HCT116 (cell line): ENCODE data around the gene FCHSD2. TPM values are rescaled to one million over a fixed set of nuclear protein-coding genes. Genes with fewer than 3 reads are reported as not detected.

Source experiments
- ATAC-seq: fragments of 200-7000 bp; cut with Tn5 transposase; 2 replicates; pipeline ENCODE4 v1.9.1; 2020; ENCODE audit warnings: mild to moderate bottlenecking, moderate library complexity
- BruUV-seq: library from RNA; stranded (reverse); fragments of 400-500 nt; replicated peaks from 2 replicates; lab custom pipeline; 2021; lab: Mats Ljungman, UMichigan
- CTCF ChIA-PET: fragments of 300-600 bp; sonication (Branson Sonifier 250); formaldehyde crosslinking; loops from one replicate; lab custom pipeline; 2021; ENCODE audit warnings: antibody characterized with exemption; lab: Charles Lee
- POLR2A ChIA-PET: fragments of 300-600, 350-600 bp; sonication (Branson Sonifier 250); formaldehyde crosslinking; loops from one replicate; lab custom pipeline; 2021; ENCODE audit warnings: antibody characterized with exemption; lab: Charles Lee
- RAD21 ChIA-PET, 2 experiments: fragments of 300-600 bp; sonication (Branson Sonifier 250); formaldehyde crosslinking; loops; one replicate each; lab custom pipeline; 2023; ENCODE audit warnings: low total read pairs in 2 of 2; ENCODE audit not compliant: uncharacterized antibody in 2 of 2, unreplicated experiment in 2 of 2, low non-redundant PET in 1 of 2; lab: Charles Lee
- DNase-seq: peaks from one replicate; pipeline ENCODE4 v3.0.0-alpha.2; 2010; ENCODE audit warnings: low read depth, low spot score
- H2AFZ ChIP-seq: fragments of 200-600 bp; shearing (Covaris generic), sonication (generic); 2 replicates; pipeline ENCODE4 v1.6.1; 2017; ENCODE audit warnings: low read depth, mixed run types, mixed read lengths, antibody characterized with exemption, low read length; ENCODE audit not compliant: poor library complexity, severe bottlenecking
- H3K27ac ChIP-seq: 2 replicates; pipeline ENCODE4 v1.5.1; 2012; ENCODE audit warnings: low read depth, low read length
- H3K27me3 ChIP-seq: fragments of 200-600 bp; sonication (generic); 2 replicates; pipeline ENCODE4 v1.6.1; 2016; ENCODE audit warnings: mixed run types, low read length, mixed read lengths; ENCODE audit not compliant: insufficient read depth
- H3K36me3 ChIP-seq, 2 experiments: fragments of 200-500 bp in 1 of 2; fragments of 200-600 bp in 1 of 2; sonication (Bioruptor generic) in 1 of 2; sonication (generic) in 1 of 2; 2 replicates each; pipeline versions ENCODE4 v1.5.1 to v1.6.1; 2014 to 2016; ENCODE audit warnings: low read length in 2 of 2, inconsistent platforms in 1 of 2, mixed read lengths in 1 of 2, mixed run types in 1 of 2; ENCODE audit not compliant: insufficient read depth in 2 of 2, control insufficient read depth in 1 of 2
- H3K4me1 ChIP-seq, 2 experiments: fragments of 200-600 bp in 1 of 2; sonication (generic) in 1 of 2; 2 replicates each; pipeline versions ENCODE4 v1.5.1 to v1.6.1; 2012 to 2017; ENCODE audit warnings: low read length in 2 of 2, inconsistent platforms in 1 of 2, mild to moderate bottlenecking in 1 of 2, mixed read lengths in 1 of 2, mixed run types in 1 of 2, moderate library complexity in 1 of 2; ENCODE audit not compliant: insufficient read depth in 2 of 2, control insufficient read depth in 1 of 2
- H3K4me2 ChIP-seq: fragments of 200-600 bp; sonication (generic); 2 replicates; pipeline ENCODE4 v1.6.1; 2017; ENCODE audit warnings: mixed run types, low read length, mixed read lengths
- H3K4me3 ChIP-seq, 2 experiments: fragments of 200-600 bp in 1 of 2; sonication (generic) in 1 of 2; replicated peaks in 1 of 2; 2 replicates each; pipeline ENCODE4 v1.5.1; 2011 to 2016; ENCODE audit warnings: low read length in 2 of 2, control low read depth in 1 of 2, low read depth in 1 of 2, mild to moderate bottlenecking in 1 of 2, mixed read lengths in 1 of 2, mixed run types in 1 of 2
- H3K79me2 ChIP-seq: fragments of 200-600 bp; sonication (generic); 2 replicates; pipeline ENCODE4 v1.6.1; 2017; ENCODE audit warnings: mild to moderate bottlenecking, mixed run types, low read length, moderate library complexity, mixed read lengths; ENCODE audit not compliant: insufficient read depth
- H3K9ac ChIP-seq: fragments of 200-600 bp; sonication (generic); 2 replicates; pipeline ENCODE4 v1.6.1; 2016; ENCODE audit warnings: low read length, mixed read lengths
- H3K9me2 ChIP-seq: fragments of 200-600 bp; sonication (generic), shearing (Covaris generic); 2 replicates; pipeline ENCODE4 v1.6.1; 2017; ENCODE audit warnings: mixed run types, mild to moderate bottlenecking, moderate library complexity; ENCODE audit not compliant: insufficient read depth
- H3K9me3 ChIP-seq, 2 experiments: fragments of 200-500 bp in 1 of 2; fragments of 200-600 bp in 1 of 2; sonication (Bioruptor generic) in 1 of 2; sonication (generic) in 1 of 2; 2 replicates each; pipeline ENCODE4 v1.6.1; 2014 to 2017; ENCODE audit warnings: low read length in 2 of 2, mixed read lengths in 2 of 2, inconsistent platforms in 1 of 2, low read depth in 1 of 2, mild to moderate bottlenecking in 1 of 2, mixed run types in 1 of 2, moderate library complexity in 1 of 2; ENCODE audit not compliant: control insufficient read depth in 1 of 2, insufficient read depth in 1 of 2
- H4K20me1 ChIP-seq: fragments of 200-600 bp; sonication (generic), shearing (Covaris generic); 2 replicates; pipeline ENCODE4 v1.6.1; 2017; ENCODE audit warnings: mixed run types, mild to moderate bottlenecking, moderate library complexity; ENCODE audit not compliant: insufficient read depth
- CBX3 ChIP-seq: IDR thresholded peaks from 2 replicates; pipeline ENCODE4 v1.6.1; 2012; ENCODE audit warnings: low read depth
- CTCF ChIP-seq, 3 experiments: fragments of 200-600 bp in 1 of 3; sonication (generic) in 1 of 3; IDR thresholded peaks in 2 of 3; conservative IDR thresholded peaks in 1 of 3; 2 replicates each; pipeline ENCODE4 v1.5.1; 2012 to 2017; ENCODE audit warnings: low read depth in 2 of 3, low read length in 2 of 3, antibody characterized with exemption in 1 of 3, borderline replicate concordance in 1 of 3, control low read depth in 1 of 3, mild to moderate bottlenecking in 1 of 3, mixed read lengths in 1 of 3, mixed run types in 1 of 3, moderate library complexity in 1 of 3; ENCODE audit not compliant: insufficient read depth in 1 of 3
- EZH2 ChIP-seq: fragments of 200-600 bp; sonication (generic); IDR thresholded peaks from 2 replicates; pipeline ENCODE4 v1.6.1; 2017; ENCODE audit warnings: antibody characterized with exemption, mixed run types
- EZH2phosphoT487 ChIP-seq: fragments of 200-600 bp; IDR thresholded peaks from 2 replicates; pipeline ENCODE4 v1.6.1; 2018; ENCODE audit warnings: antibody characterized with exemption, borderline replicate concordance
- FOSL1 ChIP-seq: IDR thresholded peaks from 2 replicates; pipeline ENCODE4 v1.6.1; 2012; ENCODE audit warnings: low read depth
- JUND ChIP-seq: IDR thresholded peaks from 2 replicates; pipeline ENCODE4 v1.6.1; 2012
- MAX ChIP-seq: IDR thresholded peaks from 2 replicates; pipeline ENCODE4 v1.6.1; 2012
- POLR2A ChIP-seq: IDR thresholded peaks from 2 replicates; pipeline ENCODE4 v1.7.0; 2011; ENCODE audit warnings: borderline replicate concordance; ENCODE audit not compliant: insufficient read depth, insufficient read length; ENCODE audit errors: extremely low read depth
- RAD21 ChIP-seq: IDR thresholded peaks from 2 replicates; pipeline ENCODE4 v1.6.1; 2012; ENCODE audit warnings: low read depth, mild to moderate bottlenecking
- REST ChIP-seq: IDR thresholded peaks from 2 replicates; pipeline ENCODE4 v1.6.1; 2012; ENCODE audit warnings: low read depth
- SRF ChIP-seq: IDR thresholded peaks from 2 replicates; pipeline ENCODE4 v1.6.1; 2012; ENCODE audit warnings: low read depth
- TCF7L2 ChIP-seq: IDR thresholded peaks from 2 replicates; pipeline ENCODE4 v1.7.0; 2011; ENCODE audit warnings: borderline replicate concordance, inconsistent platforms; ENCODE audit not compliant: insufficient read depth, insufficient read length; ENCODE audit errors: extremely low read depth
- ZBTB33 ChIP-seq: IDR thresholded peaks from 2 replicates; pipeline ENCODE4 v1.6.1; 2011; ENCODE audit warnings: mild to moderate bottlenecking, low read length, moderate library complexity; ENCODE audit not compliant: insufficient replicate concordance; ENCODE audit errors: extremely low read depth
- ZFX ChIP-seq: fragments of 450-650 bp; IDR thresholded peaks from 2 replicates; pipeline ENCODE4 v1.6.1; 2017
- ZNF274 ChIP-seq: fragments of 200-500 bp; sonication (Bioruptor generic); IDR thresholded peaks from 2 replicates; pipeline ENCODE4 v1.6.1; 2014; ENCODE audit warnings: mild to moderate bottlenecking, low read depth, low read length, inconsistent platforms
- intact Hi-C: fragments of 100-400 bp; cut with micrococcal nuclease; formaldehyde crosslinking; loops from 2 replicates; pipeline ENCODE4 v1.10.0; 2022
- total RNA-seq: library from RNA; stranded (reverse); gene quantifications from one replicate; pipeline ENCODE4 v1.2.1, GENCODE V29; 2021; ENCODE audit not compliant: unreplicated experiment

FCHSD2 gene
- total RNA-seq, 1 experiment from 2014 or later = 15.0 TPM

GRCh38 chr11:72955466-72955865 lies 186.7 kb downstream of the FCHSD2 start:
- POLR2A ChIA-PET = no interaction called here
- Histone ChIP-seq H3K36me3 (no peaks in the 10 kb centered on the region), H3K27me3 (no peaks in the 10 kb centered on the region), H2AFZ (no peak overlapping the region), H3K4me3 (no peak overlapping the region), H3K4me1 (no peaks in the 10 kb centered on the region), H3K9me2 (no peaks in the 10 kb centered on the region), H3K4me2 (no peak overlapping the region), H4K20me1 (no peaks in the 10 kb centered on the region), H3K9me3 (no peaks in the 10 kb centered on the region), H3K9ac (no peak overlapping the region), H3K79me2 (no peaks in the 10 kb centered on the region), H3K27ac (no peak overlapping the region)
- TF ChIP-seq EZH2phosphoT487 (no peak), JUND (no peak), CTCF (IDR thresholded peaks at IDR 0.05 in 2 of 3, conservative IDR thresholded peaks at IDR 0.05 in 1 of 3; ENCODE audit: borderline replicate concordance in 1 of 3, insufficient read depth in 1 of 3, low read depth in 2 of 3, low read length in 2 of 3) (no peak), REST (no peak), EZH2 (no peak), ZFX (no peak), MAX (no peak), RAD21 (no peak), POLR2A (no peak), ZNF274 (no peak), ZBTB33 (no peak), CBX3 (no peak), FOSL1 (no peak), TCF7L2 (no peak), SRF (no peak)
- CTCF ChIA-PET = no interaction called here
- intact Hi-C loops = no loop called here
- DNase-seq (no peak), ATAC-seq (no peak)
- BruUV-seq = no TSS peak
- RAD21 ChIA-PET = no interaction called here
